Measurements from ENCODE around the gene INF2. TPM values are rescaled to one million over a fixed set of nuclear protein-coding genes. Genes with fewer than 3 reads are reported as not detected.
"Not testable (repeated sequence)": the region's sequence is repeated elsewhere in the genome, so short reads cannot be mapped to it uniquely, and the experiment has no call there.

INF2 gene
- total RNA-seq, 2 donors from 2014 or later, result 21.9 to 43.5 TPM

- no peak overlapping the region for H3K4me3 ChIP-seq
- TF ChIP-seq CTCF (IDR thresholded peaks at IDR 0.05), result no peak
- H3K9me3 ChIP-seq, result peaks cover 0 to 8% of the 10 kb centered on the region in 2 donors
- no peak for DNase-seq (ENCODE audit: low spot score)
- H3K27ac ChIP-seq, result no peak overlapping the region
- peaks cover 0 to 13% of the 10 kb centered on the region in 2 donors for H3K4me1 ChIP-seq
- H3K27me3 ChIP-seq, result no peaks in the 10 kb centered on the region
- no peaks in the 10 kb centered on the region for H3K36me3 ChIP-seq
Observed at GRCh38 chr14:104658325-104658712, 31.1 kb upstream of the INF2 start.

DNA sequence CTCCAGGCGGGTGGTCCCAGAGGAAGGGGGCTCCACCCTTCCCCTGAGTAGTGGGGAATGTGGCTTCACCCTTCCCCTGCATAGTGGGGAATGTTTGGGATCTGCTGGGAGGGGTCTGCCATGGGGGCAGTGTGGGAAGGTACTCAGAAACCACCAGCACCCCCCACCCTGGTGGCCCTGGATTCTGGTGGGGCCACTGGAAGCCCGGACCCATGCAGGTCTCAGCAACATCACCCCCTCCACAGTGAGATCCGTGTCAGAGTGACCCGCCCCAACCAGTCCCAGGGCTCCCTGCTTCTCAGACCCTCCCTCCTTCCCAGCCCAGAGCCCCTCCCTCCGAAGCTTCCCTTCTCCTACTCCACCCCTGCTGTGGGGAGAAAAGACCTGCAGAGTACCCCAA, 30.3 kb upstream of the INF2 start:
- no peaks in the 10 kb centered on the region for H3K36me3 ChIP-seq
- H3K4me3 ChIP-seq, result no peak overlapping the region
- no peak for TF ChIP-seq CTCF (IDR thresholded peaks at IDR 0.05)
- peaks cover 0 to 8% of the 10 kb centered on the region in 2 donors for H3K9me3 ChIP-seq
- no peaks in the 10 kb centered on the region for H3K27me3 ChIP-seq
- peaks cover 0 to 13% of the 10 kb centered on the region in 2 donors for H3K4me1 ChIP-seq
- no peak for DNase-seq (ENCODE audit: low spot score)
- no peak overlapping the region for H3K27ac ChIP-seq

DNA sequence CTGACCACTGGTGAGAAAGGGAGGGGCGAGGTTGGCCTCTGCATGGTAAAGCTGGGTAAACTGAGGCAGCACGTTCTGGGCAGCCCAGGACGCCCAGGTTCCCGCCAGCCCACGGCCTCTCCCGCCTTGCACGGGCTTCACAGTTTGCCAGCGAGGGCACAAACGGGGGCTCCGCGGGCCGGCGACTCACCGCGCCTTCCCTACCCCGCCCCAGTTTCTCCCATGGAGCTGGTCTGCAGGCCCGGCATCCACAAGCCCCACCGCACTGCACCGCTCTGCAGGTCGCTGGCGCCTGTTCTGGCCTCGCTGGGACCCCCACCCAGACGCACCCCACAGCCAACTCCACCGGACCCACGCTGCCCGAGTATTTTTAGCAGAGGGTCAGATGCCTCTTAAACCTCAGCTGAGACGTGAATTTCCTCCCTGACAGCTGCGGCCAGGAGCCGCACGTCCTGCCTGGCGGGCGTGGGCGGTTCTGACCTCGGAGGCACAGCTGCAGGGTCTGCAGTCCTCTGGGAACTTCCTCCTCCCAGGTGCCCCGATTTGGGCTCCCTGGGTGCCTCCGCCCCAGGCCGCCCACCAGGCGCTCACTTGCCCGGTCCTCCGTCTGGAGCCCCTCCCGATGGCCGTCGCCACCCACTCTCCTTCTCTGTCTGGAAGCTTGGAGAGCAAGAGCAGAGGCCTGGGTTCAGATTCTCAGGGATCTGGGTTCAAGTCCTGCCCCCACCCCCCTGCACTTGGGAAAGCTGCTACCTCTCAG, 29.5 kb upstream of the INF2 start:
- Histone ChIP-seq H3K4me3 (no peak overlapping the region), H3K36me3 (no peaks in the 10 kb centered on the region), H3K9me3 (peaks cover 0 to 8% of the 10 kb centered on the region in 2 donors), H3K27ac (no peak overlapping the region), H3K27me3 (no peaks in the 10 kb centered on the region), H3K4me1 (peaks cover 0 to 13% of the 10 kb centered on the region in 2 donors)
- no peak for TF ChIP-seq CTCF (IDR thresholded peaks at IDR 0.05)
- no peak for DNase-seq (ENCODE audit: low spot score)

DNA sequence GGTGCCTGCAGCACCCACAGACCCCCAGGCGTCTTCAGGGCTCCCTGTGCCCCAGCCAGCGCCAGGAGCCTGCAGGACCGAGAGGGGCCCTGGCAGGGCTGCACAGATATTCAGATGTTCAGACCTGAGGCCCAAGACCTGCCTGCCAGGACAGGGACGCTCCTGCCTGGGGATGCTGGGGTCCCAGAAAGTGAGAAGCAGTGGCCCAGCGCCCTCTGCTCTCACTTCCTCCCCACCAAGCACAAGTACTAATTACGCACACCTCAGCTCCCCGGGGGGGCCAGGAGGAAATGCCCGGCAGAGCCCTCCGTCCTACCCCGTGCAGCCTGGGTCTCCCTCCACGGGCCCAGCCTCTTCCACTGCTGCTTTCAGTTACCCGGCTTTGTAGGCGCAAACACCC, 28.8 kb upstream of the INF2 start:
- Histone ChIP-seq H3K4me1 (peaks cover 0 to 16% of the 10 kb centered on the region in 2 donors), H3K27ac (no peak overlapping the region), H3K9me3 (peaks cover 0 to 8% of the 10 kb centered on the region in 2 donors), H3K27me3 (no peaks in the 10 kb centered on the region), H3K4me3 (no peak overlapping the region), H3K36me3 (no peaks in the 10 kb centered on the region)
- no peak for DNase-seq (ENCODE audit: low spot score)
- TF ChIP-seq CTCF (IDR thresholded peaks at IDR 0.05), result no peak

DNA sequence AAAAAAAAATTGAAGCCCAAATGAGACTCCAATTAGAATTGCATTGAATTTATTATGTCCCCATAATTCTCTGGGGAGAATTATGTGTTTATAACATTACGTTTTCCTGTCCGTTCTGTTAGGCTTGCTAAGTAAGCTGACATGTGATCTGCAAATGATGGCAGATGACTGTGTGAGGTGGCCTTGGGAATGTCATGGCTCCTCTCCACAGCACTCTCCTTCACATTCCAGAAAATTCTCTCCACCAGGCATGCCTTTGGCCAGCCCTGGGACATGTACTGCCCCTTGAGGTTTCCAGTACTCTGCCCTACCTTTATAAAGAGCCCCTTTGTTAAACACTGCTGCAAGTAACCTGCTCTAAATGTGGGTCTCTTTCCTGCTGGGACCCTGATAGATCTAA, 28.3 kb upstream of the INF2 start:
- peaks cover 0 to 21% of the 10 kb centered on the region in 2 donors for H3K4me1 ChIP-seq
- no peaks in the 10 kb centered on the region for H3K36me3 ChIP-seq
- TF ChIP-seq CTCF (IDR thresholded peaks at IDR 0.05), result no peak

GRCh38 chr14:104661528-104662157, 27.8 kb upstream of the INF2 start:
- not testable (repeated sequence) for DNase-seq (ENCODE audit: low spot score); H3K36me3 ChIP-seq; H3K27ac ChIP-seq; H3K4me3 ChIP-seq; H3K27me3 ChIP-seq; H3K9me3 ChIP-seq
- peaks cover 0 to 21% of the 10 kb centered on the region in 2 donors for H3K4me1 ChIP-seq

More for the DNA sequence above, 28.3 kb upstream of the INF2 start:
- no peak overlapping the region for H3K4me3 ChIP-seq
- H3K27me3 ChIP-seq, result no peaks in the 10 kb centered on the region
- no peak overlapping the region for H3K27ac ChIP-seq
- no peak for DNase-seq (ENCODE audit: low spot score)
- peaks cover 0 to 8% of the 10 kb centered on the region in 2 donors for H3K9me3 ChIP-seq

DNA sequence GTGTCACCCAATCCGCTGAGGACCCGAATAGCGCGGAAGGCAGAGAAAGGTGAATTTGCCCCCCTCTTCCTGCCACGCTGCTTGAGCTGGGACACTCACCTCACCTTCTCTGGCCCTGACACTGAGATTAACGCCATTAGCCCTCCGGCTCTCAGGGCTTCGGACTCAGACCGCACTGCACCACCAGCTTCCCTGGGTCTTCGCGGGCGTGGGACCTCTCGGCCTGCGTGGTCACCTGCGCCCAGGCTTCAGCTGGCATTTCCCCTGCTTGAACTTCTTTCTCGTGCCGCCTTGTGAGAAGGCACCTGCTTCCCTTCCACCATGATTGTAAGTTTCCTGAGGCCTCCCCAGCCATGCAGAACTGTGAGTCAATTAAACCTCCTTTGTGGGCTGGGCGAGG, 26.9 kb upstream of the INF2 start:
- not testable (repeated sequence) for DNase-seq (ENCODE audit: low spot score); H3K9me3 ChIP-seq; H3K27ac ChIP-seq; H3K4me3 ChIP-seq; H3K27me3 ChIP-seq; H3K36me3 ChIP-seq
- peaks cover 0 to 21% of the 10 kb centered on the region in 2 donors for H3K4me1 ChIP-seq
